T47D (cell line): ENCODE results near the gene FLAD1.

ENCODE experiments used
- DNase-seq, 2 experiments: peaks; one replicate each; pipeline versions ENCODE4 v3.0.0 to v3.0.0-alpha.2; 2011 to 2012; ENCODE audit warnings: low read depth in 1 of 2, low spot score in 1 of 2
- JUND ChIP-seq: IDR thresholded peaks from 2 replicates; pipeline ENCODE4 v1.6.1; 2012; ENCODE audit warnings: low read depth
- in situ Hi-C: cut with HindIII; loops from 2 replicates; pipeline ENCODE4 v1.10.0; 2016; ENCODE audit warnings: low sequenced_read_pairs, low pct_unique_long_range_greater_than_20kb

FLAD1 gene

GRCh38 chr1:155030243-155030795 lies 47.2 kb downstream of the FLAD1 start:
- DNase-seq = no peak
- TF ChIP-seq JUND = no peak
- in situ Hi-C loops = no loop called here

GRCh38 chr1:155030899-155031298 lies 47.8 kb downstream of the FLAD1 start:
- in situ Hi-C loops = no loop called here

GRCh38 chr1:155032886-155033285 lies 49.7 kb downstream of the FLAD1 start:
- no peak for TF ChIP-seq JUND
- in situ Hi-C loops = no loop called here
- DNase-seq = no peak

More at GRCh38 chr1:155030899-155031298, 47.8 kb downstream of the FLAD1 start:
- no peak for TF ChIP-seq JUND
- no peak for DNase-seq

- no peak for TF ChIP-seq JUND
- no peak for DNase-seq
- in situ Hi-C loops = no loop called here
These were observed 50.4 kb downstream of the FLAD1 start, which contains the start of the genes DCST1 and DCST2 for GRCh38 chr1:155033524-155033923. DCST1 (plus strand) TSS chr1:155033824; CDS start chr1:155034037, 213 bp downstream. DCST2 (minus strand) TSS chr1:155033781; CDS start chr1:155033701, 80 bp downstream.

- no peak for TF ChIP-seq JUND
- in situ Hi-C loops = no loop called here
- no peak for DNase-seq
These were observed 51.4 kb downstream of the FLAD1 start for GRCh38 chr1:155034318-155035208.

- DNase-seq = no peak
- in situ Hi-C loops = no loop called here
- no peak for TF ChIP-seq JUND
These were observed 52.8 kb downstream of the FLAD1 start for GRCh38 chr1:155035936-155036335.

- no peak for TF ChIP-seq JUND
- in situ Hi-C loops = no loop called here
- DNase-seq = no peak
These were observed 53.9 kb downstream of the FLAD1 start for GRCh38 chr1:155037043-155037442.

- in situ Hi-C loops = no loop called here
- DNase-seq = no peak
- no peak for TF ChIP-seq JUND
These were observed 54.8 kb downstream of the FLAD1 start for GRCh38 chr1:155037851-155038441.

- peak in 1 of 2 experiments; percentile 84 for DNase-seq
- in situ Hi-C loops = no loop called here
- no peak for TF ChIP-seq JUND
These were observed 55.6 kb downstream of the FLAD1 start for GRCh38 chr1:155038602-155039307.

GRCh38 chr1:155039308-155039669 lies 56.1 kb downstream of the FLAD1 start:
- DNase-seq = no peak
- no peak for TF ChIP-seq JUND
- in situ Hi-C loops = no loop called here

- in situ Hi-C loops = no loop called here
- no peak for TF ChIP-seq JUND
- DNase-seq = no peak
These were observed 57.4 kb downstream of the FLAD1 start for GRCh38 chr1:155040358-155041093.
